Adrenal gland (tissue), 12 donors: Measurements from ENCODE around the gene ARFGEF2. TPM values are rescaled to one million over a fixed set of nuclear protein-coding genes. Genes with fewer than 3 reads are reported as not detected.
"Not testable (repeated sequence)": the region's sequence is repeated elsewhere in the genome, so short reads cannot be mapped to it uniquely, and the experiment has no call there.

Source experiments
- DNase-seq, 7 donors: peaks; one replicate each; pipeline ENCODE4 v3.0.0-alpha.2; 2019 to 2020
- H3K27ac ChIP-seq, 5 donors: fragments of 200-600 bp; sonication (generic) in 4 of 5; 1 replicate in 3 of 5; 2 replicates in 2 of 5; pipeline versions ENCODE4 v1.5.1 to v1.8.0; 2016 to 2020; ENCODE audit warnings: mild to moderate bottlenecking in 1 of 5
- H3K27me3 ChIP-seq: fragments of 200-600 bp; 2 replicates; pipeline ENCODE4 v1.8.0; 2021
- H3K36me3 ChIP-seq, 2 donors: fragments of 200-600 bp; replicated peaks in 1 of 2; 1 replicate in 1 of 2; 2 replicates in 1 of 2; pipeline versions ENCODE4 v1.5.1 to v1.8.0; 2018 to 2022
- H3K4me1 ChIP-seq, 2 donors: fragments of 200-600 bp; replicated peaks in 1 of 2; 1 replicate in 1 of 2; 2 replicates in 1 of 2; pipeline versions ENCODE4 v1.5.1 to v1.8.0; 2018 to 2021
- H3K4me3 ChIP-seq, 4 donors: fragments of 200-600 bp; sonication (generic) in 3 of 4; one replicate each; pipeline ENCODE4 v1.5.1; 2016 to 2018
- H3K9me3 ChIP-seq, 3 donors: fragments of 200-600 bp; sonication (generic) in 1 of 3; replicated peaks in 1 of 3; 1 replicate in 2 of 3; 2 replicates in 1 of 3; pipeline versions ENCODE4 v1.5.1 to v1.8.0; 2016 to 2021
- POLR2A ChIP-seq, 2 donors: fragments of 450-650 bp; IDR thresholded peaks; one replicate each; pipeline ENCODE4 v1.6.1; 2017; ENCODE audit warnings: antibody characterized with exemption in 2 of 2, mild to moderate bottlenecking in 2 of 2, moderate library complexity in 1 of 2
- WGBS, 4 donors: extraction: QIAGEN DNeasy Blood & Tissue Kit in 2 of 4; methylation state at CpG; one replicate each; pipeline versions ENCODE4 v1.1.5 to v1.1.7; 2013 to 2017; 5-methylcytosine and 5-hydroxymethylcytosine counted together
- intact Hi-C, 2 donors: fragments of 100-400 bp; cut with DNase I; formaldehyde crosslinking; loops; one replicate each; pipeline versions ENCODE4 v1.14.1 to v1.15.0; 2022 to 2023
- polyA plus RNA-seq, 3 donors: library from polyadenylated mRNA; stranded (reverse); fragments of 200-250 nt in 2 of 3; fragments of 350-450 nt in 1 of 3; fragmentation: Illumina TruSeq in 1 of 3; extraction: RNeasy Lipid Tissue Mini Kit (QIAGEN cat#74804) in 1 of 3; gene quantifications; one replicate each; pipeline ENCODE4 v1.2.3, GENCODE V29; 2013 to 2014
- small RNA-seq, 2 donors: library from RNA; depleted of rRNA; stranded (forward); fragments of <200 nt; gene quantifications; one replicate each; pipeline ENCODE3, GENCODE V24; 2016
- total RNA-seq, 9 donors: library from RNA; depleted of rRNA in 4 of 9; stranded (reverse); fragments of >200 nt in 4 of 9; fragments of 120-200 nt in 1 of 9; fragmentation: NEBNext Ultra II Directional in 1 of 9; extraction: Animal tissue kit (Norgen Biotek cat#: 25700) in 1 of 9; gene quantifications; one replicate each; pipeline versions ENCODE4 v1.1.0 to v1.2.4, GENCODE V29; 2013 to 2023
- TF ChIP-seq, protein P1 (sequence below), 6 experiments: fragments of 450-650 bp in 4 of 6; fragments of 200-600 bp in 2 of 6; sonication (generic) in 1 of 6; IDR thresholded peaks; 1 replicate in 5 of 6; 2 replicates in 1 of 6; pipeline versions ENCODE4 v1.5.1 to v1.8.0; 2016 to 2021; ENCODE audit warnings: antibody characterized with exemption in 6 of 6, mild to moderate bottlenecking in 2 of 6, moderate library complexity in 1 of 6
- donor health status: healthy with polysubstance abuse.
- donor health status: Bipolar disorder and iron deficiency.
- donor health status: DM: yes; HTN: yes; CAD: no.
- donor health status: DM: no; HTN: no; CAD: no.
- donor health status: DM: no; HTN: no; CAD: no.
- donor health status: DM: yes; HTN: yes; CAD: no.

ARFGEF2 gene
- total and polyA plus RNA-seq, 12 donors: 17.1 to 128 (median 69.3) TPM

DNA sequence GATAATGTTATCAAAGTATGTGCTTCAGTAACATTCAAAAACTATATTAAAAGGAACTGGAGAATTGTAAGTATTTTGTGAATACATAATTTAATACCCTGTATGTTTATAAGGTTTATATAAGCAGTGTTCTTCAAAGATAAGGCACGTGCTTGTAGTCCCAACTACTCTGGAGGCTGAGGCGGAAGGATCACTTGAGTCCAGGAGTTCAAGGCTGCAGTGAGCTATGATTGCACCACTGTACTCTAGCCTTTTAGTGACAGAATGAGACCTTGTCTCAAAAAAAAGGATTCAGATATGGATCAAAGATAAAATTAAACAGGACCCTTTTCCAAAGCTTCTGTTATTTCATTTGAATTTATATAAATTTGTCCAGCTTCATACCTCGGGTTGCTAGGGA, 141.8 kb downstream of the ARFGEF2 start:
- no peak for TF ChIP-seq POLR2A (IDR thresholded peaks at IDR 0.05)
- TF ChIP-seq, protein P1, sequence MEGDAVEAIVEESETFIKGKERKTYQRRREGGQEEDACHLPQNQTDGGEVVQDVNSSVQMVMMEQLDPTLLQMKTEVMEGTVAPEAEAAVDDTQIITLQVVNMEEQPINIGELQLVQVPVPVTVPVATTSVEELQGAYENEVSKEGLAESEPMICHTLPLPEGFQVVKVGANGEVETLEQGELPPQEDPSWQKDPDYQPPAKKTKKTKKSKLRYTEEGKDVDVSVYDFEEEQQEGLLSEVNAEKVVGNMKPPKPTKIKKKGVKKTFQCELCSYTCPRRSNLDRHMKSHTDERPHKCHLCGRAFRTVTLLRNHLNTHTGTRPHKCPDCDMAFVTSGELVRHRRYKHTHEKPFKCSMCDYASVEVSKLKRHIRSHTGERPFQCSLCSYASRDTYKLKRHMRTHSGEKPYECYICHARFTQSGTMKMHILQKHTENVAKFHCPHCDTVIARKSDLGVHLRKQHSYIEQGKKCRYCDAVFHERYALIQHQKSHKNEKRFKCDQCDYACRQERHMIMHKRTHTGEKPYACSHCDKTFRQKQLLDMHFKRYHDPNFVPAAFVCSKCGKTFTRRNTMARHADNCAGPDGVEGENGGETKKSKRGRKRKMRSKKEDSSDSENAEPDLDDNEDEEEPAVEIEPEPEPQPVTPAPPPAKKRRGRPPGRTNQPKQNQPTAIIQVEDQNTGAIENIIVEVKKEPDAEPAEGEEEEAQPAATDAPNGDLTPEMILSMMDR (IDR thresholded peaks at IDR 0.05): no peak
- no peak for DNase-seq
- H3K27ac ChIP-seq: no peak overlapping the region
- H3K4me3 ChIP-seq: no peak overlapping the region
- no peaks in the 10 kb centered on the region for H3K4me1 ChIP-seq
- H3K27me3 ChIP-seq: no peaks in the 10 kb centered on the region
- WGBS, 4 donors: 52 to 71% (median 63%) methylated on average over 3 of the region's 3 CpGs
- H3K9me3 ChIP-seq: no peaks in the 10 kb centered on the region
- peaks cover 0 to 50% of the 10 kb centered on the region in 2 donors for H3K36me3 ChIP-seq
- intact Hi-C loops: no loop called here

DNA sequence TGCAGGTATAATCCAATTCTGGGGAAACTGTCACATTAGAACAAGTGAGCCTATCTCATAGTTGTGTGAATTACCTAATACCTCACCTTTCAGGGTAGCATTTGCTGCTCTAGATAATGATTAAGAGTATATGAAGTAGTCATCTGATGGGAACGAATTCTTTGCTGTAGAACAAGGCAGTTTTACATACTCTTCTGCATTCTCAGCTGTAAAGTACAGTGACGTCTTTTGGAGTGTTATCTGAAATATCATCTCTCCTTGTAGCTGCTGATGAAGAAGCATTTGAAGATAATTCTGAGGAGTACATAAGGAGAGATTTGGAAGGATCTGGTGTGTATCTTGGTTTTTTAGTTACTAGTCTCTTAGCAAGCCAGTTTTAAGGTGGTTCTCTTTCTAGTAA, 153.0 kb downstream of the ARFGEF2 start:
- Histone ChIP-seq H3K36me3 (peaks cover 0 to 89% of the 10 kb centered on the region in 2 donors), H3K4me3 (no peak overlapping the region), H3K27ac (no peak overlapping the region), H3K4me1 (peaks cover 0 to 4% of the 10 kb centered on the region in 2 donors), H3K27me3 (no peaks in the 10 kb centered on the region), H3K9me3 (no peaks in the 10 kb centered on the region)
- intact Hi-C loops: no loop called here
- TF ChIP-seq POLR2A (IDR thresholded peaks at IDR 0.05): no peak
- TF ChIP-seq, protein P1 (IDR thresholded peaks at IDR 0.05): no peak
- DNase-seq: no peak
- WGBS, 4 donors: 47 to 97% (median 87%) methylated on average over 2 of the region's 2 CpGs

DNA sequence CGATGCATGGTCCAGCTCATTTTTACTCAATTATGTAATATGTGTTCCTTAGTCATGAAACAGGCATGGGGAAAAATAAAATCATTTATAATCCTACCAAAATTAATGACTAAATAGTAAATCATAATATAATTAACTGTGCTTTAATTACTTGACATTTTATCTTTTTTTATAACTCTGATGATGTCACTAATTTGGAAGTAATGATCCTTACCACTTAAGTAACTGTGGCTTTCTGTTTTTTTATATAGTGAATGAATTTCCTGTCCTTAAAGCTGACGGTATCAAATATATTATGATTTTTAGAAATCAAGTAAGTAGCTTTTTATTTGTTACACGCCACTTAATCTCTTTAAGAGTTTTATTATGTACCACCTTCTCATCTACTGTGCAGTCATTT, 156.8 kb downstream of the ARFGEF2 start:
- no peak overlapping the region for H3K4me3 ChIP-seq
- H3K4me1 ChIP-seq: no peaks in the 10 kb centered on the region
- intact Hi-C loops: no loop called here
- no peak for TF ChIP-seq POLR2A (IDR thresholded peaks at IDR 0.05)
- TF ChIP-seq, protein P1 (IDR thresholded peaks at IDR 0.05): no peak
- no peak overlapping the region for H3K27ac ChIP-seq
- no peaks in the 10 kb centered on the region for H3K9me3 ChIP-seq
- no peak for DNase-seq
- peaks cover 0 to 91% of the 10 kb centered on the region in 2 donors for H3K36me3 ChIP-seq
- 88 to 95% (median 93%) methylated on average over 3 of the region's 3 CpGs for WGBS, 4 donors
- no peaks in the 10 kb centered on the region for H3K27me3 ChIP-seq

DNA sequence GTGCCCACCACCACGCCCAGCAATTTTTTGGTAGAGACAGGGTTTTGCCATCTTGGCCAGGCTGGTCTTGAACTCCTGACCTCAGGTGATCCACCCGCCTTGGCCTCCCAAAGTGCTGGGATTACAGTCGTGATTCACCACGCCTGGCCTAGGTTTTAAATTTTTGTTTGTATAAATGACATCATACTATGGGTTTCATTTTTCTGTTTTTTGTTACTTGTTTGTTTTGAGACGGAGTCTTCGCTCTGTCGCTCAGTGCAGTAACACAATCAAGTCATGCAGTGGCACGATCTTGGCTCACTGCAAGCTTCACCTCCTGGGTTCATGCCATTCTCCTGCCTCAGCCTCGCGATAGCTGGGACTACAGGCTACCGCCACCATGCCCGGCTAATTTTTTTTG, 160.8 kb downstream of the ARFGEF2 start:
- H3K4me1 ChIP-seq, H3K27ac ChIP-seq, H3K27me3 ChIP-seq, DNase-seq, intact Hi-C loops, H3K9me3 ChIP-seq, H3K4me3 ChIP-seq: not testable (repeated sequence)
- peaks cover 0 to 84% of the 10 kb centered on the region in 2 donors for H3K36me3 ChIP-seq
- 95 to 98% (median 98%) methylated on average over 12 of the region's 12 CpGs for WGBS, 4 donors

Small RNA genes within 50 kb of the gene (small RNA-seq; reads per million reads assigned to genes)
- 0 reads per million in 2 donors for gene SNAP23P1

Other genes starting within 250 kb of the ARFGEF2 start
- gene PREX1, start 93.7 kb upstream of the ARFGEF2 start, total RNA-seq: 10 to 100 TPM; 10.1 to 85.1 (median 47.9) TPM
- gene PREX1, start 93.7 kb upstream of the ARFGEF2 start, polyA plus RNA-seq: 10 to 100 TPM; 19.7 to 37.6 (median 22.0) TPM
- 10 to 100 TPM; 27.8 to 91.6 (median 44.8) TPM for gene CSE1L, start 124.6 kb downstream of the ARFGEF2 start, total RNA-seq
- 10 to 100 TPM; 19.1 to 81.0 (median 19.7) TPM for gene CSE1L, start 124.6 kb downstream of the ARFGEF2 start, polyA plus RNA-seq